ENCODE results near the gene LPP.

LPP gene

DNA sequence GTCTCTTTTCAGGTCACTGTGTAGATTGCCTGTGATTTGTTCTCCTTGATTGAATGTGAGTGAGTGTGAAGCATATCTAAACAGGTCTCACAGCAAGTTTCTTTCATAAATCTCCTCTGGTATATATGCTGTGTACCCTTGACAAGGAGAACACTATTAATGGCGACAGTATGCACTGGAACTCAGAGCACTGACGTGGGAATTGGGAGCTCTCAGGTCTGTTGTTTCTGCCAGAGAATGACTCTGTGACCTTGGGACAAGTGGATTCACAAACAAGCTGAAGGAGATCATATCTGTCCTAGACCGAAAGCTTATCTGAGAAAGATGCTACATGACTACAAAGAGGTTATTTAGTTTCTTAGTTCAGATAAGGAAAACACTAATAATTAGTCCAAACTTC, 691.6 kb downstream of the LPP start:
- DNase-seq (ENCODE audit: low read depth in 2 of 2, low spot score in 1 of 2), result no peak

DNA sequence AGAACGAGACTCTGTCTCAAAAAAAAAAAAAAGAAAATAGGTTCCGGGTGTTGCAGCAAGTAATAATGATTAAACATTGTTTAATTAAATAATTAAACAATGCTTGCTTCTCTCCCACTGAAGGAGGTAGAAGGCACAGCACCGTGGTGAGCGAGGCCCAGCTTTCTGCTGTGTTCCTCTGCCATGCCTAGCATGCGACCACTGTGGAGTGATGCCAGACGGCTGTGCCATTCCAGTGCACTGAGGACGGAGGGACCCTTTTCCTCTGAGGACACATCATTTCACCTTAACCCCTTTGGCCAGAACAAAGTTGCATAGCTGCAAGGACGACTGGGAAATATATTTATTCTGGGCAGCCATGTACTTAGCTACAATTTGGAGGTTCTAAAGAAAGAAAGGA, 695.0 kb downstream of the LPP start:
- no peak for DNase-seq (ENCODE audit: low read depth in 2 of 2, low spot score in 1 of 2)

DNA sequence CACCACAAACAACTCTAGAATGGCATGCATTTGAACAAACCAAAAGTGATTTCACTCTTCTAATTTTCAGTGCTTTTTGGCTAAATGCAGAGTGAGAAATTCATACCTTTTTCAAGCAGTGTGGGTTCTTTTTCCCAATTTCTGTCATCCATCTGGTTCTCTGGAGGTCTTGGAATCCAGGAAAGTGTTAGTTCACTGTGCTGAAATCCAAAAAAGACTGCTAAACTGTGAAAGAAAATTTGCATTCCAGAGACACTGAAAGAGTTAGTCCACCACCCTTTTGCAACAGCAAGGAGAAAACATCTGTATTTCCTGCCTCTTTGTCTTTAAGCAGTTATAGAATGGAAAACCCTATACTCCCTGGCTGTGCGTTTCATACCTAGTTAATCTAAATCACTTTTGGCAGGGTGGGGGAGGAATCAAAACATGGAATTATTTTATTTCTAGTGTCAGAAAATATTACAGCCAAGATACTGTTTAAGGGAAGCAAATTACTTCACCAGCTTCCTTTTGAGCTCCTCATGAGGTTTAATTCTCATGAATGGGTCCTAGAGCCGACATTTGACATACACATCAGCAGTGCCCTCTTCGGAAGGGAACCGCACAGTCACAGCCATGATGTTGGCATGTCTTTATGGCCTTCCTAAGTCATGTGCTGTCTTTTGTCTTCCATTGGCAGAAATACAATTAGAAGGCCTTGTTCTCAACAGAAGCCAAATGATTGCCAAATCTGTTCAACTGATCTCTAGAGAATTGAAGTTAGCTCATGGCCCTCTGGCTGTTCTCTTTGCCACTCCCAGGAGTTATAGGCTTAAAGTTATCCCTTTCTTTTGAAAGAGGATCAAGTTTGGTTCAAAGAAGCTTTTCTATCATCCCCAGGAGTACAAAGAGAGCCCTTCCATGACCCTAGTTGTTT, 700.2 kb downstream of the LPP start:
- DNase-seq (ENCODE audit: low read depth in 2 of 2, low spot score in 1 of 2), result no peak

GRCh38 chr3:188854772-188855149, 700.8 kb downstream of the LPP start:
- DNase-seq (ENCODE audit: low read depth in 2 of 2, low spot score in 1 of 2), result no peak

GRCh38 chr3:188855675-188856074, 701.7 kb downstream of the LPP start:
- DNase-seq (ENCODE audit: low read depth in 2 of 2, low spot score in 1 of 2), result no peak

- DNase-seq (ENCODE audit: low read depth in 2 of 2, low spot score in 1 of 2), result no peak
Measured at GRCh38 chr3:188860147-188860546, 706.2 kb downstream of the LPP start.

- no peak for DNase-seq (ENCODE audit: low read depth in 2 of 2, low spot score in 1 of 2)
Measured at GRCh38 chr3:188861842-188862744, 708.1 kb downstream of the LPP start.

DNA sequence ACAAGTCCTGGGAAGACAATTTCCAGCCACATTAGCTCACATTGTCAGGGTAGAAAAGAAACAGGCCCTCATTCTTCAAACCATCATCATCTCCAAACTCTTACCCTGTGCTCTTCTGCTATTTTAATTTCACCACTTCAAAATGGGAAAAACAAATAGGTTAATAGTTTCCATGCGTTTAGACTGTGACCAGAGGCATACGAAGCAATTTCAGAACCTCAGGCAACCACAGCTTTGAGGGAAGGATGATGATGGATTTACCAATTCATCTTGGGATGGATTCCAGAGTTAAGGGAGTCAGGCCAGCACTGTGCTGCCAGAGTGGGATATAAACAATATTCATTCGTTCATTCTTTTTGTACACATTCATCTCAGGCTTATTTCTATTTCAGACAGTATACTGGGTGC, 710.0 kb downstream of the LPP start:
- no peak for DNase-seq (ENCODE audit: low read depth in 2 of 2, low spot score in 1 of 2)

DNA sequence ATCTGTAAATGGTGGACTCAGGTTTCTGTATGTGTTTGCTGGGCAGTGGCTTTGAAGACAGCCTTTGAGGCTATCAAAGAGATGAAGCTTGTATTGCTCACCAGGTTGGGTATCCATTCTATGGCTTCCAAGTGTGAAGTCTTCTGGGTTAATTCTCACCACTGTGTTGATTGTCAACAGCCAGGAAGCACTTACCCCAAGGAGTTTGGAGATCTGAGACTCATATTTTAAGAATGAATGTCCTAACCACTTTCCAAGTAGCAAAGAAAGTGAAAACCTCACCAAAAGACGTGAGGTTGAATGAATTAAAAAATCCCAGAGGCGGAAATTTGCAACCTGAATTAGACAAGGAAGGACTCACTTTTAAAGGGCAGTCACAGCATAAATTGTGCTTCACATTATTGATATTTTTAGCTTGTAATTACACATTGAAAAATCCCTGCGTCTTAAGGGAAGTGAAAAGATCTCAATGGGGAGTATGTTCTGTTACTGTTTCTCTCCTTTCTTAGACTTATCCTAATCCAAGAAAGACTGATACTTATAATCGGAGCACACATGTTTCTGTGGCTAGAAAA, 713.8 kb downstream of the LPP start:
- no peak for DNase-seq (ENCODE audit: low read depth in 2 of 2, low spot score in 1 of 2)

DNA sequence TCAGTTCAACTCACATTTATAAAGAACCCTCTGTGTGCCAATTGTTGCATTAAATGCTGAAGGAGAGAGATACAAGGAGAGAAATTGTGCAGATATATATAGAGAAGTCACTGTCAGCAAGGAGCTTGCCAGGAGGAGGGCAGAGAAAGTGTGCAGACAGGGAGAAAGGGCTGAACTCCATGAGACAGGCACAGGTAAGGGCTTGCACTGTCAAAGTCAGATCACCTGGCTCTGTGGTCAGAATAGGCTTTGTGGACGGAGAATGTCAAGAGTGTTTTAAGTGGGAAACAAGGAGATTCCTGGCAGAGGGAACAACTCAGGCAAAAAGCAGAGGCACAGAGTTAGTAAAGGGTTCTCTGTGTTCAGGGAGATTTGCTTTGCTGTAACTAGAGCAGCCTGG, 714.8 kb downstream of the LPP start:
- no peak for DNase-seq (ENCODE audit: low read depth in 2 of 2, low spot score in 1 of 2)

DNA sequence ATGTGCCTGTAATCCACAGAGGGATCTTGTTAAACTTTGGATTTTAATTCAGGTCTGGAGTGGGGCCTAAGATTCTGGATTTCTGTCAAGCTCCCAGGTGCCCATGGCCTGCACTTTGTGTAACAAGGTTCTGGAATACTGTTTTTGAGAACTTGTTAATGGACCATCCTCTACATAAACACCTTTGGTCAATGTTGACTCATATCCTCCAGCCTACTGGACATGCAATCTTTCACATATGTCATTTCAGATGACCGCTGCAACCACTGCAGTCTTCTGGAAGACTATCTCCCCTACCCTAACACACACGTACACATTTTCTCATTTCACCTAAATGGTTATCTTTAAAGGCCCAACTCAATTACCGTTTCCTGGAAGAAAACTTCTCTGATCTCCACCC, 715.7 kb downstream of the LPP start:
- DNase-seq (ENCODE audit: low read depth in 2 of 2, low spot score in 1 of 2), result no peak

DNA sequence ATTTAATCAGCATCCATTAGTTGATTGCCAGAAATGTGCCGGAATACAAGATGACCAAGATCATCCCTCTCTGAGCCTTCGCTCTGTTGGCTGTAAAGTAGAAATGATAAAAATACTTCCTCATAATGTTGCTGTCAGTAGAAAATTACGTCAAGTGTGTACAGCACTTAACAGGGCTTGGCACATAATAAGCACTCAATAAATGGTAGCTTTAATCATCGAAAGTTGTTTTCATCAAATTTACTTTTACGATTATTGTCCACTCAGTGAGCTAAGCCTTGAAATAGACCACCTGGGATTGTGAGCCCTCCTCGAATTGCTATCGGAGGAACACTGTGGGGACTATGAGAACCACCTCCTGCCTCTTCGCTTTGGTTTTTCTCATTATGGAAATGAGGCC, 716.5 kb downstream of the LPP start:
- DNase-seq (ENCODE audit: low read depth in 2 of 2, low spot score in 1 of 2), result no peak

- no peak for DNase-seq (ENCODE audit: low read depth in 2 of 2, low spot score in 1 of 2)
Measured at GRCh38 chr3:188874576-188874975, 720.6 kb downstream of the LPP start.

DNA sequence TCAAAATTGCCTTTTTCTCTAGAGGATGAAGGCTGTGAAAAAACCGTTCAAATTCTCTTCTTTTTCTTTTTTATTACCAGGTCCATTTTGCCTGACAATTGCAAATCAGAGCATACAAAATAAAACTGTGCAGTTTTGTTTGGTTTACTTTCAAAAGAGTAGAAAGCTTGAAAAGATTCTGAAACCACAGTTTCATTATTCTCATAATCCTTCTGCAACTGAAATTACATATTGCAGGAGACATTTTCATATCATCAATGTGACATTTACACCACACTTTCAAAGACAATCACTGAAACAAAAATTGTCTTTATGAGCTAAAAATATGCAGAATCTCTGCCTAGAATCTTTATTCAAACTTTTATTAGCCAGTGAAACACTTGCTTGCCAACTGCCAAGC, 721.5 kb downstream of the LPP start:
- no peak for DNase-seq (ENCODE audit: low read depth in 2 of 2, low spot score in 1 of 2)

GRCh38 chr3:188876370-188876769, 722.4 kb downstream of the LPP start:
- DNase-seq (ENCODE audit: low read depth in 2 of 2, low spot score in 1 of 2), result no peak

- no peak for DNase-seq (ENCODE audit: low read depth in 2 of 2, low spot score in 1 of 2)
Measured at GRCh38 chr3:188877381-188877780, 723.4 kb downstream of the LPP start.

DNA sequence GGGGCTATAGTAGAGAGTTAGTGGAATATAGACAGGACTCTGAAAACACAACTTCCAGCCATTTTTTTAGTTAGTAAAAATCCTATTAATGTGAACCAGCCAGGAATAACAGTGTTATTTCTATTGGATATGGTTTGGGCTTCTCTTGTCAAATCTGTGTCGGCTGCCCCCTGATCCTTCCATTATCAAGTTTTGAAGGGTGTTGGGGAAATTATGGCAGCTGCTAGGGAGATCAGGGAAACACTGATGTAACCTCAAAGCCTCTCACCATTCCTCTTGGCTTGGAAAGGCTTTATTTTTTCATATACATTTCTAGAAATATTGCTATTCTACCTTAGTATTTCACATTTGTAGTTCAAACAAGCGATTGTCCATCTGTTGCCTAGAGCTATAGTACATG, 724.1 kb downstream of the LPP start:
- DNase-seq (ENCODE audit: low read depth in 2 of 2, low spot score in 1 of 2), result no peak

GRCh38 chr3:188881954-188882641, 728.1 kb downstream of the LPP start:
- DNase-seq (ENCODE audit: low read depth in 2 of 2, low spot score in 1 of 2), result no peak

GRCh38 chr3:188884299-188885043, 730.5 kb downstream of the LPP start:
- no peak for DNase-seq (ENCODE audit: low read depth in 2 of 2, low spot score in 1 of 2)

DNA sequence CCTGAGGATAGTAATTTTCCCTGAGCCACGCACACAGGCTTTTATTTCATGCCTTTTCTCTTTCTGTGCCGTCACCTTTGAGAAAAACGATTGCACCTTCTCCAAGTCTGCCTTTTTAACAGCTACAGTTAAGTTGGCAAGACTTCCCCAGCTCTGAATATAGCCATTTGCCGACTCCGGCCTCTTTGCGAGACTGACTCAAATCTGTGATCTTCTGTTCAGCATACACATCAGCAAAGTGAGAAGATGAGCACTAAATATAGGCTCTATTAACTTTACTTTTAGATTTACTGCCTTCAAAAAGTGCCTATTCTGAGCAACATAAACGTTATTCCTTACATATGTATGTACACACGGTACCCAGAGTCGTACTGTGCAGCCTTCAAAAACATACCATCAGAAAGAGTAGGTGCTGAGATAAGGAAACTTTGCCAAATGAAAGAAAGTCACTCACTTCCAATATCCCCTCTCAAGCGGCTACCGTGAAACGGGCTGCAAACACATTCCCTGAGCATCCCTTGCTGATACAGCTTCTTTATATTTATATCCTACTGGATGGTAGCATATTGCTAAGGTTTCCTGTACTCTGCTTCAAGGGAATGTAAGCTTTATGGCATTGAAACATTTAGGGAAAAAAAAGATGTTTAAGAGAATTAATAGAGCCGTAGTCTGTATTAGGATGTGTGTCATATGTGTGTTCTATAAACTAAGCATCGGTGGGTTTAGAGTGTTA, 734.5 kb downstream of the LPP start:
- no peak for DNase-seq (ENCODE audit: low read depth in 2 of 2, low spot score in 1 of 2)

Measured in stimulated activated CD8-positive, alpha-beta memory T cell treated with anti-CD3 and anti-CD28 coated beads, Interleukin-4, amount 100 ng/mL, for 4 hours (primary cell).